H9 (cell line): ENCODE data around the gene PIGK. TPM values are rescaled to one million over a fixed set of nuclear protein-coding genes. Genes with fewer than 3 reads are reported as not detected.

Source experiments
- DNase-seq: peaks from one replicate; pipeline ENCODE4 v3.0.0-alpha.2; 2017
- H2AFZ ChIP-seq: one replicate; pipeline ENCODE4 v1.6.1; 2013; ENCODE audit warnings: mild to moderate bottlenecking, low read length, control low read depth, moderate library complexity
- H2AK5ac ChIP-seq: 2 replicates; pipeline ENCODE4 v1.6.1; 2013; ENCODE audit warnings: low read length, control low read depth, mixed read lengths; ENCODE audit not compliant: insufficient read length
- H2BK120ac ChIP-seq: one replicate; pipeline ENCODE4 v1.6.1; 2013; ENCODE audit warnings: low read depth, mild to moderate bottlenecking, low read length, control low read depth, inconsistent platforms; ENCODE audit not compliant: poor library complexity, severe bottlenecking
- H2BK12ac ChIP-seq: 2 replicates; pipeline ENCODE4 v1.6.1; 2013; ENCODE audit warnings: low read length, control low read depth, mixed read lengths, low read depth; ENCODE audit not compliant: insufficient read length
- H2BK15ac ChIP-seq: 2 replicates; pipeline ENCODE4 v1.6.1; 2013; ENCODE audit warnings: low read depth, low read length, control low read depth
- H2BK20ac ChIP-seq: one replicate; pipeline ENCODE4 v1.6.1; 2013; ENCODE audit warnings: low read depth, mild to moderate bottlenecking, low read length, control low read depth, inconsistent platforms; ENCODE audit not compliant: poor library complexity, severe bottlenecking
- H2BK5ac ChIP-seq: 2 replicates; pipeline ENCODE4 v1.6.1; 2013; ENCODE audit warnings: low read length, control low read depth, mixed read lengths; ENCODE audit not compliant: insufficient read length
- H3K14ac ChIP-seq: 2 replicates; pipeline ENCODE4 v1.6.1; 2013; ENCODE audit warnings: low read length, control low read depth; ENCODE audit not compliant: insufficient read depth
- H3K18ac ChIP-seq: 2 replicates; pipeline ENCODE4 v1.6.1; 2013; ENCODE audit warnings: low read depth, mild to moderate bottlenecking, mixed read lengths, low read length, control low read depth; ENCODE audit not compliant: insufficient read length
- H3K23ac ChIP-seq: 2 replicates; pipeline ENCODE4 v1.6.1; 2013; ENCODE audit warnings: low read length, control low read depth, mixed read lengths, low read depth; ENCODE audit not compliant: insufficient read length
- H3K23me2 ChIP-seq: 2 replicates; pipeline ENCODE4 v1.6.1; 2013; ENCODE audit warnings: low read depth, mild to moderate bottlenecking, mixed read lengths, low read length, control low read depth; ENCODE audit not compliant: insufficient read length, poor library complexity, severe bottlenecking
- H3K27ac ChIP-seq: 2 replicates; pipeline ENCODE4 v1.5.1; 2013; ENCODE audit warnings: low read length, control low read depth, mixed read lengths, low read depth; ENCODE audit not compliant: insufficient read length
- H3K27me3 ChIP-seq: 2 replicates; pipeline ENCODE4 v1.6.1; 2013; ENCODE audit warnings: low read length, control low read depth, inconsistent platforms; ENCODE audit not compliant: insufficient read depth
- H3K4ac ChIP-seq: 2 replicates; pipeline ENCODE4 v1.6.1; 2013; ENCODE audit warnings: low read depth, mild to moderate bottlenecking, control low read depth, inconsistent platforms, low read length, moderate library complexity
- H3K4me1 ChIP-seq: 2 replicates; pipeline ENCODE4 v1.6.1; 2013; ENCODE audit warnings: low read length, control low read depth, inconsistent platforms; ENCODE audit not compliant: insufficient read depth
- H3K4me2 ChIP-seq: 2 replicates; pipeline ENCODE4 v1.6.1; 2013; ENCODE audit warnings: low read length, control low read depth, mixed read lengths; ENCODE audit not compliant: insufficient read length, insufficient read depth
- H3K56ac ChIP-seq: 2 replicates; pipeline ENCODE4 v1.6.1; 2013; ENCODE audit warnings: low read depth, mild to moderate bottlenecking, mixed read lengths, low read length, control low read depth; ENCODE audit not compliant: insufficient read length
- H3K79me1 ChIP-seq: 2 replicates; pipeline ENCODE4 v1.6.1; 2013; ENCODE audit warnings: low read depth, mild to moderate bottlenecking, moderate library complexity, low read length, control low read depth, inconsistent platforms; ENCODE audit not compliant: insufficient read depth, poor library complexity, severe bottlenecking
- H3K79me2 ChIP-seq: 2 replicates; pipeline ENCODE4 v1.6.1; 2013; ENCODE audit warnings: low read length, control low read depth, inconsistent platforms; ENCODE audit not compliant: insufficient read depth
- H3K9ac ChIP-seq: 2 replicates; pipeline ENCODE4 v1.6.1; 2013; ENCODE audit warnings: low read length, control low read depth, mixed read lengths; ENCODE audit not compliant: insufficient read length; ENCODE audit errors: extremely low read depth
- H3K9me3 ChIP-seq: one replicate; pipeline ENCODE4 v1.6.1; 2013; ENCODE audit warnings: low read depth, low read length, inconsistent platforms; ENCODE audit not compliant: control insufficient read depth
- H3T11ph ChIP-seq: one replicate; pipeline ENCODE4 v1.6.1; 2013; ENCODE audit warnings: mild to moderate bottlenecking, low read length, control low read depth, inconsistent platforms
- H4K20me1 ChIP-seq: one replicate; pipeline ENCODE4 v1.6.1; 2013; ENCODE audit not compliant: control insufficient read depth, insufficient read length, insufficient read depth
- H4K5ac ChIP-seq: 2 replicates; pipeline ENCODE4 v1.6.1; 2013; ENCODE audit warnings: low read depth, mild to moderate bottlenecking, mixed read lengths, low read length, control low read depth; ENCODE audit not compliant: insufficient read length
- H4K8ac ChIP-seq: replicated peaks from 2 replicates; pipeline ENCODE4 v1.6.1; 2013; ENCODE audit warnings: low read length, control low read depth, mixed read lengths, low read depth; ENCODE audit not compliant: insufficient read length
- H4K91ac ChIP-seq: 2 replicates; pipeline ENCODE4 v1.6.1; 2013; ENCODE audit warnings: low read depth, mild to moderate bottlenecking, moderate library complexity, mixed read lengths, low read length, control low read depth; ENCODE audit not compliant: insufficient read length
- H3K27ac Mint-ChIP-seq, 3 experiments: 2 replicates in 2 of 3; 3 replicates in 1 of 3; pipeline ENCODE4 v1.8.0; 2020 to 2021; ENCODE audit warnings: mixed read lengths in 3 of 3, mild to moderate bottlenecking in 1 of 3, moderate library complexity in 1 of 3
- H3K27me3 Mint-ChIP-seq: 2 replicates; pipeline ENCODE4 v1.8.0; 2021; ENCODE audit warnings: low read depth, mild to moderate bottlenecking, moderate library complexity, mixed read lengths
- H3K36me3 Mint-ChIP-seq, 3 experiments: 2 replicates in 2 of 3; 3 replicates in 1 of 3; pipeline ENCODE4 v1.8.0; 2020 to 2021; ENCODE audit warnings: low read depth in 3 of 3, mixed read lengths in 3 of 3; ENCODE audit not compliant: insufficient read depth in 1 of 3
- H3K4me1 Mint-ChIP-seq, 2 experiments: 2 replicates each; pipeline ENCODE4 v1.8.0; 2020; ENCODE audit warnings: mixed read lengths in 2 of 2
- H3K4me3 Mint-ChIP-seq, 2 experiments: 2 replicates in 1 of 2; 3 replicates in 1 of 2; pipeline ENCODE4 v1.8.0; 2020 to 2021; ENCODE audit warnings: mild to moderate bottlenecking in 2 of 2, mixed read lengths in 2 of 2, moderate library complexity in 1 of 2
- H3K9me3 Mint-ChIP-seq, 2 experiments: 2 replicates in 1 of 2; 3 replicates in 1 of 2; pipeline ENCODE4 v1.8.0; 2020; ENCODE audit warnings: mild to moderate bottlenecking in 2 of 2, mixed read lengths in 2 of 2, moderate library complexity in 1 of 2
- CTCF ChIP-seq: fragments of 200-600 bp; sonication (generic); conservative IDR thresholded peaks from 3 replicates; pipeline ENCODE4 v1.8.0; 2021; ENCODE audit warnings: antibody characterized with exemption, mild to moderate bottlenecking
- WGBS: extraction: QIAGEN DNeasy Blood & Tissue Kit; methylation state at CpG from one replicate; pipeline ENCODE4 v1.1.7; 2013; ENCODE audit warnings: missing lambda C conversion rate, low lambda C conversion rate, mixed read lengths; ENCODE audit not compliant: insufficient read length; ENCODE audit errors: extremely low coverage; 5-methylcytosine and 5-hydroxymethylcytosine counted together
- total RNA-seq: library from RNA; stranded (reverse); gene quantifications from 2 replicates; pipeline ENCODE4 v1.2.1, GENCODE V29; 2021

The PIGK gene
- total RNA-seq, 1 experiment from 2014 or later, result 22.1 TPM

DNA sequence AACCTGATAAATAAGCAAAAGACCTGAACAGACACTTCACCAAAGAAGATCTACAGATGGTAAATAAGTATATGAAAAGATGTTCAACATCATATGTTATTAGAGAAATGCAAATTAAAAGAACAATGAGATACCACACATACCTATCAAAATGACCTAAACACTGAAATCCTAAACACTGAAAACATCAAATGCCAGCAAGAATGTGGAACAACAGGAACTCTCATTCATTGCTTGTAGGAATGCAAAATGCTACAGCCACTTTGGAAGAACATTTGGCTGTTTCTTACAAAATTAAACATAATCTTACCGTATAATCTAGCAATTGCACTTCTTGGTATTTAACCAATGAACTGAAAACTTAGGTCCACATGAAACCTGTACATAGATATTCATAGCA lies 14.9 kb upstream of the PIGK start:
- H3K4me1 ChIP-seq, result no peaks in the 10 kb centered on the region
- no peak overlapping the region for H3K9ac ChIP-seq
- H2AK5ac ChIP-seq, result no peak overlapping the region
- H2BK12ac ChIP-seq, result no peak overlapping the region
- H3K4me1 Mint-ChIP-seq, result no peaks in the 10 kb centered on the region
- H4K91ac ChIP-seq, result no peak overlapping the region
- no peak overlapping the region for H3T11ph ChIP-seq
- peaks cover 0 to 7% of the 10 kb centered on the region in 2 experiments; a peak in 4 of 5 replicates for H3K9me3 Mint-ChIP-seq
- H2AFZ ChIP-seq, result no peak overlapping the region
- no peaks in the 10 kb centered on the region for H3K79me1 ChIP-seq
- no peak overlapping the region for H3K56ac ChIP-seq
- H3K23me2 ChIP-seq, result no peaks in the 10 kb centered on the region
- H3K27ac Mint-ChIP-seq, result no peak overlapping the region
- H3K4me2 ChIP-seq, result no peak overlapping the region
- WGBS, result no CpG with 5 or more reads among the region's 1 CpG
- H2BK120ac ChIP-seq, result no peak overlapping the region
- no peak overlapping the region for H2BK20ac ChIP-seq
- no peaks in the 10 kb centered on the region for H4K20me1 ChIP-seq
- no peak overlapping the region for H3K18ac ChIP-seq
- H3K27me3 Mint-ChIP-seq, result no peaks in the 10 kb centered on the region
- no peaks in the 10 kb centered on the region for H3K79me2 ChIP-seq
- H2BK15ac ChIP-seq, result no peak overlapping the region
- no peak overlapping the region for H3K23ac ChIP-seq
- no peaks in the 10 kb centered on the region for H3K27me3 ChIP-seq
- no peaks in the 10 kb centered on the region for H3K9me3 ChIP-seq
- H3K27ac ChIP-seq, result no peak overlapping the region
- no peak overlapping the region for H3K4me3 Mint-ChIP-seq
- no peaks in the 10 kb centered on the region; a peak in 2 of 7 replicates for H3K36me3 Mint-ChIP-seq
- no peak overlapping the region for H4K8ac ChIP-seq
- no peak overlapping the region for H3K14ac ChIP-seq
- no peak overlapping the region for H4K5ac ChIP-seq
- DNase-seq, result no peak
- no peak overlapping the region for H2BK5ac ChIP-seq
- no peak overlapping the region for H3K4ac ChIP-seq
- TF ChIP-seq CTCF, result no peak
